ENCODE data around the gene MYLK3.

DNA sequence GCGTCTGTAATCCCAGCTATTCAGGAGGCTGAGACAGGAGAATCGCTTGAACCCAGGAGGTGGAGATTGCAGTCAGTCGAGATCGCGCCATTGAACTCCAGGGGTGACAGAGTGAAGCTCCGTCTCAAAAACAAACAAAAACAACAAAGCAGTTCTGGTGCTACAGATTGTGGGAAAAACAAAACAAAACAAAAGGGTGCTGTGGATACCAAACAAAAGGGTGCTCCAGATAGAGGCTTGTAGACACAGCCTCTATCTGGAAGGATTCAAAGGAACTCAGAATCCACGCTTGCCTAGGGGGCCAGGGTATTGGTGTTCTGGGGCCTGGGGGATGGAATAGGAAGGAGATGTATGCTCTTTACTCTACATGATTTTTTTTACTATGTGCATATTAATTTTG lies 2.5 kb downstream of the MYLK3 start:
- TF ChIP-seq POLR2A (IDR thresholded peaks at IDR 0.05) (no peak), CTCF (IDR thresholded peaks at IDR 0.05) (no peak), POLR2AphosphoS5 (IDR thresholded peaks at IDR 0.05) (no peak)
